PC-3 (cell line): Measurements from ENCODE around the gene DNM2.
"Not testable (repeated sequence)": the region's sequence is repeated elsewhere in the genome, so short reads cannot be mapped to it uniquely, and the experiment has no call there.

Source experiments
- CTCF ChIP-seq: fragments of 300-600 bp; sonication (generic); conservative IDR thresholded peaks from 2 replicates; pipeline ENCODE4 v1.5.1; 2017; ENCODE audit warnings: antibody characterized with exemption, low read depth, mild to moderate bottlenecking, low read length
- EZH2 ChIP-seq: fragments of 300-600 bp; sonication (generic); IDR thresholded peaks from one replicate; pipeline ENCODE4 v1.6.1; 2017; ENCODE audit warnings: antibody characterized with exemption, mild to moderate bottlenecking, low read length; ENCODE audit not compliant: unreplicated experiment
- EZH2phosphoT487 ChIP-seq: fragments of 300-600 bp; sonication (generic); IDR thresholded peaks from 2 replicates; pipeline ENCODE4 v1.6.1; 2018; ENCODE audit warnings: mild to moderate bottlenecking, antibody characterized with exemption, low read length, borderline replicate concordance

GRCh38 chr19:10675214-10675613 is 42.7 kb upstream of the DNM2 start:
- TF ChIP-seq CTCF, EZH2, EZH2phosphoT487: not testable (repeated sequence)
